Activated gamma-delta T cell treated with Interleukin-2 at 50 U/mL for 16 hours (primary cell): ENCODE data around the gene IL1A.

Source experiments
- DNase-seq: peaks from one replicate; pipeline ENCODE4 v3.0.0-alpha.2; 2020

IL1A gene

DNA sequence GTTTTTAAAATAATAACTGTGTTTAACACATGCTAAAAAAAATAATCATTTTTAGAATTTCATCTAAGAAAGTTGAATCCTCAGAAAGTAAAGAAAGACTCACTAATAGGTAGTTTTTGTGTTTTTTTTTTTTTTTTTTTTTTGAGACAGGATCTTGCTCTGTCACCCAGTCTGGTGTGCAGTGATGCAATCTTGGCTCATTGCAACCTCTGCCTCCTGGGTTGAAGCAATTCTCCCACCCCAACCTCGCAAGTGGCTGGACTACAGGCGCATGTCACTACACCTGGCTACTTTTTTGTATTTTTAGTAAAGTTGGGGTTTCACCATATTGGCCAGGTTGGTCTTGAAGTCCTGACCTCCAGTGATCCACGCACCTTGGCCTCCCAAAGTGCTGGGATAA is 27.0 kb downstream of the IL1A start:
- no peak for DNase-seq

DNA sequence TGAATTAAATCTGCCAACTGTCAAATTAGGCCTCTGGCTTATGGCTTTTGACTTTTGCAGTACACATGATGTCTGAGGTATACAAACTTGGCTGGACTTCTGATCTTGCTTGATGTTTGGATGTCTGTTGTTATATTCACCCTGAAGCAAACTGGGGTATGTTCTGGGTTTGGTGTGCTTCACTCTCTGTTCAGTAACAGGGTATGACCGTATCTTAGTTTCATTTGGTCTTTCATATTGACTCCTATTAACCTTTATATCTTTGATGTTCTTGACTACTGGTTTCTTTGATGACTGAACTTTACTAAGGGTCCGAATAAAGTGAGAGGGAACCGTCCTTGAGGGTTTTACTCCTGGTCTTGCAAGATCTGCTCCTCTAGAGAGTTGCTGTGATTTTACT is 28.1 kb downstream of the IL1A start:
- no peak for DNase-seq

DNA sequence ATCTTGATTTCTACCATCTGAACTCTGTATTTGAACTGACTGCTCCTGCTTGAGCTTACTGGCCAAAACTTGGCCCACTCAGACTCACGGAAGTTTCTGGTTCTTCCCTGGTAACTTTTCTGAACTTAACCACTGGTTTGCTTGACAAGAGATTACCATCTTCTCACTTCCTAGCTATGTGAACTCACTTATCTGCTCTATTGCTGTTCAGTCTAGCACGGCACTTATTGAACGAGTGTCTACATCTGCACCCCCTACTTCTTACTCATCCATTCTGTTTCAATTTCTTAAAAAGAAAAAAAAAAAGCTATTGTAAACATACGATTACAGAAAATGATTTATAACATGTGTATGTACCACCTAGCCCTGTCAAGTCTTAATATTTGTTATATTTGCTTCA is 28.8 kb downstream of the IL1A start:
- DNase-seq = no peak

DNA sequence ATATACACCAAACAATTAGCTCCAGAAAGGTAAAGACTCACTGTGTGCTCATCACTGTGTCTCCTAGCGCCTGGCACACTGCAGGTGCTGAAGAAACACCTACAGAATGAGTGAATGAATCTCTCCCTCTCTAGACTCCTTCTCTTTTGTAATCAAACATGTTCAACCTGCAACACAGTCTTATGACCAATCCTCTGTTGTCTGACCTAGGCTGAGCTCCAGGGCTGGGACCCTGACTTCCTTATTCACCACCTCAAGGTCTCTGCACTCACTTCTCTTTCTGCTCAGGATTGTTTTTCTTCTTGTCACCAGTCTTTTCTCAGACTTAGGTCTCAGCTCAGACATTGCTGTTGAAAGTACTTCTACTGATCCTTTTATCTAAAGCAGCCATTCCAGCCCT is 29.7 kb downstream of the IL1A start:
- no peak for DNase-seq

DNA sequence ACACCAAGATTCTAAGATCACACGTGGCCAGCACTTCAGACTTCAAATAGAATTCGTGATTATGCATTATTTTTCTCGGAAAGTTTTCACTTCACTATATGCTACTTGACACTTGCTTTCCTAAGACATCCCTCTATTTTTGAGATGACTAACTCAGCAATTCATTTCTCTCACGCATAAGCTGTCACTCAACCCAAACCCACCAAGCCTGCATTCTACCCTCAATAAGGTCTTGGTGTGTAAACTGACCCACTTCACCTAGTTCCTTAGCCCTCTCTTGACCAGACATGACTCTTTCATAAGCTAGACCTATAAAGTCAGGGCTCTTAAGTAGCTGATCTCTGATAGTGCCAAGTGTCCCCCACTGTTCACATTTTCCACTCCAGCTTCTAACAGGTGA is 31.6 kb downstream of the IL1A start:
- no peak for DNase-seq

DNA sequence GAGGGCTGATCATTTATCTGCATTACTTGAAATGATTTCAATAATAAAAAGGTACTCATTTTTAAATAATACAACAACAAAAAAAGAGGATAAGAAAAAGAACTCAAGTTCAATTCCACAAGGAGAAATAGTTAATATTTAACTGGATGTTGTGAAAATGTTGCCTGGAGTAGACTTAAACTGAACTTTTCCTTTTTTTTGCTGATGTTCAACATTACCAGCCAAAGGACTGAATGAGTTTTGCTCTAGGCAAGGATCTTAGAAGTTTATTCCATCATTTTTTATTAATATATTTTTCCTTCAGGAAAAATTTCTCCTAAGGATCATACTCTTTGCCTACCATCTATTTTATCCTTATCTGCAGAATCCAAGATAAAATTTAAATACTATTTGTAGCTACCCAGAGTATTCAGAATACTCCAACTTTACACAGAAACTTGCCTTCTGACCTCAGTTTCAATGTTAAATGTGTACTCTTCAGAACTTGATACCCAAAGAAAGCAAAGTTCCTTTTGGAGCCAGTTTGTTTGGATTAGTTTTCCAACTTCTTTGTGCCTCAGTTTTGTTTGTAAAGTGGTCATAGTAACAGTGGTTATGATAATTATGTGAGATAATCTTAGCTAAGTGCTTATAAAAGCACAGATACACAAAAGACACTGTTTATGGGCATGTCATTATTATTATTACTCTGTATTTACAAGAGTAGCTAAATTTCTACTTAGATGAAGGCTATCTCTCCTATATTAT is 32.7 kb downstream of the IL1A start:
- DNase-seq = no peak

DNA sequence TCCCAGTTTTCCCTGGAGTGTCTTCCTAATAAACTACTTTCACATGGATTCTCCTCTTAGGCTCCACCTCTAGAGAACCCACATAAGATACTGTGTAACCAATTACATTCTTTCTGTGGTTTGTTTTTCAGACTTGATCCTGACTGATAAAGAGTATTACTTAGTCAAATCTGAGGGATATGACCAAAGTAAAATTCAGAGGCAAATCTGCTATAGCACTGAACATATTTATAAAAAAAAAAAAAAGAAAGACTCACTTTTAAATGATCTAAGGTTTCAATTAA is 33.8 kb downstream of the IL1A start:
- DNase-seq = no peak

DNA sequence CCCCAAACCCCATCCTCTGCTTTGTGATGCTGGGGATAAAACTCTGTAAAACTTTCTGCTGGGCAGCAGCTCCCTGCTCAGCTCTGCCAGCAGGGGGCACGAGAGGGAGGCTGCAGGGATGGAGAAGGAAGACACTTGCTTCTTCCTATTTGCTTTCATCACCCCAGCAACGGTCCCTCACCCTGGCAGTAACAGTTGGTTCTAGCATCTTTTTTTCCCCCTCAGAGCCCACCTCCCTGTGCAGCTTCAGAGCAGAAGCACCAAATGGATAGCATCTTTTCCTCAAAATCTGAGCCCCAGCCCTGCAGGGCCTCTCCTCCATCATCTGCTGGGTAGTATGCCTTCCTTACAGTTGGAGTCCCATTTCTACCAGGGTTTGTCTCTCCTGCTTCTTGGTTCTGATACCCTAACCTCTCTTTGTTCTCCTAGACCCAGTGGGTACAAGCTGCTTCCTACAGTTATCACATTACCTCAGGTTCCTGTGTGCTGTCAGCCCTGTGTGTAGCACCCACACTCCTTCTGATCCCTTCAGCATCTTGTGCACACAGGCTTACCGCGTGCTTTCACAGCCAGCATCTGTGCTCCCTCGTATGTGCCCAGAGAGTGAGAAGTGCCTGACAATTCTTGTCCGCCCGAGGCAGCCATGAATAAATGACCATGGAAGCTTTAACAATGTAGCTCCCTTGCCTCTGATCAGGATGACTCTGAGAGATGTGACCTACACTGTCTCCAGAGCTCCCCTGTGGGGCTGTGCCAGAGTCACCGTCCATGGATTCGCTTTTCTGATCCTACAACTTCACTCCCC is 34.3 kb downstream of the IL1A start:
- DNase-seq = peak; percentile 79

DNA sequence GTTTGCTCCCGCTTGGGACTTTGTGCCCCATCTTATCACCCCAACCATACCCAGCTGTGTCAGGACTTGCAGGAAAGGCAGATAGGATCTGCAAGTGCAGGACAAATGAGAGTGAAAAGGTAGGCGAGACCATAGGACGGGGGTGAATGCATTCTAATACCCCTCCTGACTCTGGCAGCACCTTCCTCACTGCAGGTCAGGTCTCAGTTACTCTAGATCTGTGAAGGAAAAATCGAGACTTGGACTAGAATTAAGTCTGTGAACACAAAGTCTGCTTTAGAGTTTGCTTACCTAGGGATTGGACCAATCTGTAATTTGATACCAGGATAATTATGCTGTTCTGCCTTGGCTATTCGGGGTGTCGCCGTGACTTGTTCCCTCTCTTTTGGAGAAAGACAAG is 43.8 kb downstream of the IL1A start:
- DNase-seq = no peak

DNA sequence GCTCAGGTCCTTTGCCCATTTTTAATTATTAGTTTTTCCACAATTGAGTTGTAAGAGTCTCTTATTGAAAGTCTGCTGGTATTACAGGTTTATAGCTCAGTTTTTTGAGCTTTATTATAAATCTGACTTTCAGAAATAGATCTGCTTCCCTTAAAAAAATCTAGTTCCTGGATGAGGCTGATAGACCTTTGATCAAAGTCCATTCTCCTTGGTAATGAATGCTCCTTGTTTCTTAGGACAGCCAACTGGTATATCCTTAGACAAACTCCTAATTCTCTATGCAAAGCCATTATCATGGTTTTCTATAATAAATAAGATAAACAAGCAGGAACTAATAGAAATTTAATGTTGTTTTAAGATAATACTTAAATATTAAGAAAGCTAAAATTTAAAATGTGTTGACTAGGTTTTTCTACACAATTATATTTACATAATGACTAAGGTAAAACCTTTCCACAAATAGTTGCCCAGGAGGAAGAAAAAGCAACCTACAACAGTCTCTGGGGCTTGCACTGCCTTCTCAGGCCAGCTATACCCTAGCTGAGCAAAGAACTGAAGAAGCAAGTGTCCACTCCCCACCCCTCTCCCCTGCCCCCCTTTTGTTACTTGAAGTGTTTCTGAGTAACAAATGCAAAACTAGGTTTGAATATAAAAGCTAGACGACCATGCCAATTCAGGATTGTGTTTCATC is 46.6 kb downstream of the IL1A start:
- no peak for DNase-seq

DNA sequence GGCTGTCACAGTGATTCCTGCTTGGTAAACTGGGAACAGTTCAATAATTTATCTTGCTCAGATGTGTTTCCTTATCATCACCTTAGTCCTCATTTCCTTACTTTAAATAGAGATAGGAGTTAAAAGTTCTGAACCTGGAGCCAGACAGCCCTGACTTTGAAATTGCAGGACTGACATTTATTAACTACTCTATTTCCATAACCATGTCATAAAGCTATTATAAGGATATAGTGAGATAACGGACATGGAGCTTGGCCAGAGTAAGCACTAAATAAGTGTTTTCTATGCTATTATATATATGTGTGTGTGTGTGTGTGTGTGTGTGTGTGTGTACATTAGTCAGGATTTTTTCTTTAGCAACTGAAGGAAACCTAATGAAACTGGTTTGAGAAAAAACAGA is 50.4 kb downstream of the IL1A start:
- no peak for DNase-seq

DNA sequence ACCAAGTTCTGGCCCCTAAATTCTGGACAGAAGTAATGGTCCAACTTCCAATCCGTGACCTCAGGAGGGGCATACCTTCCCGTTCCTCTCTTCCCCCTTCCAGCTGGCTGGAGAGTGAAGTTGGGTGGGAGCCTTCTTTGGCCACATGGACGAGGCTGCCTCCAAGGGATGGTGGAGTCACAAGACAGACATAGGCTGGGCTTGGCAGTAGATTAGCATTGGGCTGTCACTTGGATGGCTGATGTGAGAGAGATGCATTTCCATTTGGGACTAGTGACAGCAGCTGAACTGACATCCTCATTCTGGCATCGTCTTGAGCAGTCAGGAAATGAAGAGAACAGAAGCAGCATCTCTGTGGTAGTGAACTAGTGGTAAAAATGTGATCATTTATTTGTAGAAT is 50.8 kb downstream of the IL1A start:
- no peak for DNase-seq

DNA sequence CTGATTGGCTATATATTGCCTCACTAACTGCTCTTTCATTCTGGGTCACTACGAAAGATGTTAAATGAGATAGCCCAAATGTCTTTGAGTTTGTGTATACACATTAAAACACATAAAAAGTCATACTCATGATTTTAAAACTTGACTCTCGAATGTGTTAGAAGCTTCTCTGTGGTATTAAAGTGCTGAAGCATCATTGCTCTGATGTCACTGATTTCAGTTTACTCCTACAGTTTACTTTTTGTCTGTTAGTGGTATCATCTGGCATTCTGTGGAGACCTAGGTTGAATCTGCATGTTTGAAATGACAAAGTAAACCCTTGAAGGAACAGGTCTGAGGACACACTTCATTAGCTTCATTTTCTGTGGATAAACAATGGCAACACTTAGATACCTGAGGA is 52.8 kb downstream of the IL1A start:
- no peak for DNase-seq

DNA sequence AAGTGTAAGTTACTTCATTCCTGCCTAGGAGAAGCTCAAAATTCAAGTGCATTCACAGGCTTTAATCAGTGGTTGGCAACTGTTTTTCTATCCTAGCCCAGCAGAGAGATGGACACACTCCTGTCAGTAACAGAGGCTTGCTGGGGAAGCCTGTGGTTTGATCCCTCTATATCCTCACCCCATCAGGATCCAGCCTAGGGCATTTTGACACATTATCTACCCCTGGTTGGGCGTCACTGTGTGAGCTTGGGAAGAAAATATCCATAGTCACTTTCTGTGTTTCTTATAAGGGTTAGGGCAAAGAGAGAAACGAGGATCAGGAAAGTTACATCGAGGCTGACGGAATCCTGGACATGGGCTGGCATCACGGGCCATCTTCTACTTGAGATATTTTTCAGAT is 53.5 kb downstream of the IL1A start:
- no peak for DNase-seq

DNA sequence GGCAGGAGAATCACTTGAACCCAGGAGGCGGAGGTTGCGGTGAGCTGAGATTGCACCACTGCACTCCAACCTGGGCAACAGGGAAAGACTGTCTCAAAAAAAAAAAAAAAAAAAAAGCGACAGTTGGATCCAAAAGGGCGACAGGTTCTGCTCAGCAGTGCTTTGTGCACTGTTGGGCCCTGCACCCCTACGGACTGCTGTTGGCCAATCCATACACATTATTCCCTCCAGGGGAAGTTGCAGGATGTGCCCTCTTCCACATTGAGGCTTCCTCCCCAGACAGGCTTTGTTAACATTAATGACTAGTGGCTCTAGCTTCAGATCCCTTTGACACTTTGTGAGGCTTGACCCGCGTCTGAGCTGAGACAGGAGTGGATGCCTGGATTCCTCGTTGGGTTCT is 54.1 kb downstream of the IL1A start:
- DNase-seq = no peak

DNA sequence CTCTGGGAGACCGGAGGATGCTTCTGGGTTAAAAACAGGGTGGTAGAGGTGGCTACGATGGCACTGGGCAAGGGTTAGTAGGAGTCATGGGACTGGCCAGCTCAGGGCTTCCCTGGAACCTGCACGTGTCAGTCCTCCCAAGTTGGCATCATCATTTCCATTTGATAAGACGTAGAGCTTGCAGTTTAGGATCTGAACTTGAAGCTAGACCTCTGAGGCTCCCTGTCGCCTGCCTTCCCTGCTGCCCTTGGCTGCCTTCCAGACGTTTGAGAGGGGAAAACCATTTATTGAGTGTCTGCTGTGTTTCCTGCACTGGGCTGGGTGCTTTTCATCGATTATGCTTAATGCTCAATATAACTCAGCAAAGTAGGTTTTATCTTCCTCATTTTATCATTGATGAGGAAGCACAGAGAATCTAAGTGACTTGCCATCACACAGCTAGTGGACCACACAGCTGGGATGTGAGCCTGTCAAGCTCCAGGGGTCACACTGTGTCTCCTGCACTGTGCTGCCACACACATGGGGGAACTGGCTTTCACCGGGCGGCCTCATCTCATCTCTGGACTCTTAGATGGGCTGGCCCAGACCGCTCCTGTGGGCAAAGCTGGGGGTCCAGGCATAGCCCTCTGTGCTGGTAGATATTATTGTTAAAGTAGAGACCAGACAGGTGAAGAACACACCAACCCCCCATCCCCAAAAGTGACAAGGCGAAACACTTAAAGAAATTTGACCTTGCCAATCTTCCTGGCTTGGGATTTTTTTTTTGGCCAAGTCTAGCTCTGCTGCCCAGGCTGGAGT is 55.7 kb downstream of the IL1A start:
- DNase-seq = no peak

DNA sequence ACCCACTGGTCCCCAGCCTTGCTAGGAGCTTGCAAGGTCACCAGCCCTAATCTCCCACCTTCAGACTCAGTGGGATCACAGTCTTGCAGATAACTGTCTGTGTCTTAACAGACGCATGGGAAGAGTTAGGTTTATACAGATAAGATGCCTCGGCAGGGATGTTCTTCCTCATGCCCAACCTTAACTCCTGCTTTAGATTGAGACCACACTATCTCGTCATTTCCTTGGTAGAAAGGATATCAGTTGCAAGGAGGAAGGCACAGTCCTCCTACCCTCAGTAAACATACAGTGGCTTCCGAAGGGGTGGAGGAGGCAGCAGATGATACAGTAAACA is 56.3 kb downstream of the IL1A start:
- DNase-seq = no peak

DNA sequence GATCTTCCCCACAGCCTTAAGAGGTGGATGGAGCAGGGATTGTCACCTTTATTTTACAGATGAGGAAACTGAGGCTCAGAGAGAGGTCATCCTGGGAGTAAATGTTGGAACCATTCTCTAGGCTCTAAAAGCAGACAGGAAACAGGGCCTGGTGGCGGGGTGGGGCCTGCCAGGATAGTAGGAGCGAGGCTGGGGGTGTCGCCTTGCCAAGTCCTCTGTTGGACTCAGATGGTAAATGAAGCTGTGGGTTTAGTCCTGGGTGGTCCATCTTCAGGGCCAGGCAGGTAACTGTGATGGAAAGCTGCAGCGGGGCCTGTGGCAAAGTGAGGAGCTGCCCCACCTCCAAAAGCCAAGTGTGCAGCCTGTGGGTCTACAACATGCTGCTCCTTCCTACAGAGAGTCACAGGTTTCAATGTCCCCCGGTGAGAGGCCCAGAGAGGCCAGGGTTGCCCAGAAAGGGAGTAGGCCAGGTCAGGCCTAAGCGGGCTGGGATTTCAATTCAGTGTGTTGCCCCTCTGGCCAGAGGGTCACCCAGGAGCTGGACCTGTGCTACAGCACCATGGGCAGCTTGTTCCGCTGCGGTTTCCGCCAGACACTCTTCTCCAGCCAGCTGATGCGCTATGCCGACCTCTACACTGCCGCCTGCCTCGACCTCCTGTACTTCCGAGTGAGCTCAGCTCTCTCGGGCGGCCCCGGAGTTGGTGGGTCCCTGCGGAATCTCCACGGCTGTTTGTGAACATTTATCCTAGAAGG is 56.8 kb downstream of the IL1A start:
- no peak for DNase-seq

DNA sequence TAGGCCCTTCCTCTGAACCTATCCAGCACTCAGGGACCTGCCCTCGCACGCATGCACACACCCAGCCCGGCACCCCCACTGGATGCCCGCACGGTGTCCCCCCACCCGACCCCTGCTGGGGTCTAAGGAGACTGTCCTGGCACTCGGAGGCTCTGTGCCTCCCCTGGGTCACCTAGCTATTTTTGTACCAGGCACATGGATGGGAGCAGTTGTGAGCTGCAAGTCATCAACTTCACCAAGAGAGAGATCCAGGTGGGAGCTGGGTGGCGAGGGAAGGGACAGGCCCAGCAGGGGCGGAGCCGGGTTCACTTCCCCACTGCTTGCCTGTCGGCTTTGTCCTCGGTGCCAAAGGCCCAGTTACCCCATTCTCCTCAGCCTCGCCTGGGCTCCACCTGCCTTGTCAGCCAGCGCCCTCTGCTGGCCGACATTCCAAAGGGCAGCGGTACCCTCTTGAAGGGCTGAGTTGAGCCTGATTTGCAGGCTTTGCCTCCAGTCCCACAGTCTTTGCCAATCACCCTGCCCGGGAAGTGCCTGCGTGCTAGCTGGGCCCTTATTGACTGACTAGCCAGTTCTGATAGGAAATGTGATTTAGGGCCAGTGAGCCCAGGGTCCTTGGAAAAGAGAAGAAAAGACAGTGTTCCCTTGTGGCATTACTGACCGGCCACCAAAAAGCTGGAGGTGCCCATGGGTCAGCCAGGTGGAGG is 57.7 kb downstream of the IL1A start:
- DNase-seq = peak; percentile 86

DNA sequence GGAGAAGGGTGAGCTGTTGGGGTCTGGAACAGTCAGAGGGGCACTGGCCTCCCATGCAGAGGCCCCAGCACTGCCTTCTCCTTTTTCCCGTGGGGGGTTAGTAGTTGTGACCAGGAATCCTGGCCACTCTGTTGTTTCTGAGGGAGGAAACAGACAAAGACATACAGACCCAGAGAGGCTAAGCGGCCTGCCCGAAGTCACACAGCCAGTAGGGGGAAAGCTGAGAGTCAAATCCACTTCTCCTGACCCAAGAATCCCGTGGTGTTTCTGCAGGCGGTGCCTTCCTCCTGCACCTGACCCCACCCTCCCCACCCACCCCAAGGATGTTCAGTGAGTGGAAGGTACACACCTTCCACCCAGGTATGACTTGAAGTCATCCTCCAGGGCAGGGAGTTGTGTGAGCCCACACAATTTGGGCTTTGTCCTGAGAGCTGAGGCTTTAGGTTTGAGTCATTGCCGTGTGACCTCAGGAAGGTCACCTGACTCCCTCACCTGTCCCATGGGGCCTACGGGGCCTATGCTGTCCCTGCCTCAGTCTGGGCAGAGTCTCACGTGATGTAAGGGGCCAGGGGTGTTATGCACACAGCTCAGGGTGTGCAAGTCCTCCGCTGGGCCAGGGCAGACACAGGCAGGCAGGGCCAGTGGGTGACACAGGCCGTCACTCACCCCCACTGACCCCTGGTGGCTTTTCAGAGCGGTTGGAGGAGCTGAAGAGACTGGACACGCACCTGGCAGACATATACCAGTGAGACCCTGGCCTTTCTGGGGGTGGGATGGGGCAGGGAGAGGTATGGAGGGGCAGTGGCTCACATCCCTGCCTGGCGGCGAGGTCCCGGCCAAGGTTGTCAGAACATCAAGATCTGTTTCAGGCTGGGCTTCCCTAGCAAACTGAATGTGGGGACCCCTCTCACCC is 58.5 kb downstream of the IL1A start:
- no peak for DNase-seq
